ENCODE results near the gene PTPN23. TPM values are rescaled to one million over a fixed set of nuclear protein-coding genes. Genes with fewer than 3 reads are reported as not detected.

Gene PTPN23
- total and polyA plus RNA-seq, 12 donors: 9.2 to 23.4 (median 19.6) TPM

GRCh38 chr3:47410801-47411646 is 30.2 kb downstream of the PTPN23 start:
- H3K36me3 ChIP-seq: peaks cover 4 to 100% (median 69%) of the 10 kb centered on the region in 9 donors
- no peak for TF ChIP-seq CTCF (IDR thresholded peaks at IDR 0.05)
- DNase-seq (no peak), ATAC-seq (no peak)
- H3K9me3 ChIP-seq: no peaks in the 10 kb centered on the region
- no peak overlapping the region for H3K4me3 ChIP-seq
- intact Hi-C loops (cut with DNase I): no loop called here
- H3K27me3 ChIP-seq: no peaks in the 10 kb centered on the region
- H3K27ac ChIP-seq: no peak overlapping the region
- WGBS, 2 donors: 92 to 94% methylated on average over 30 of the region's 30 CpGs
- H3K4me1 ChIP-seq: peaks cover 0 to 3% (median 0%) of the 10 kb centered on the region in 9 donors

GRCh38 chr3:47411696-47412452 is 31.1 kb downstream of the PTPN23 start:
- WGBS, 2 donors: 90 to 92% methylated on average over 24 of the region's 24 CpGs
- H3K36me3 ChIP-seq: peaks cover 4 to 97% (median 65%) of the 10 kb centered on the region in 9 donors
- no peak for ATAC-seq
- no peaks in the 10 kb centered on the region for H3K27me3 ChIP-seq
- H3K4me3 ChIP-seq: no peak overlapping the region
- TF ChIP-seq CTCF (IDR thresholded peaks at IDR 0.05): no peak
- H3K4me1 ChIP-seq: no peaks in the 10 kb centered on the region
- H3K27ac ChIP-seq: no peak overlapping the region
- DNase-seq: no peak
- no peaks in the 10 kb centered on the region for H3K9me3 ChIP-seq
- intact Hi-C loops (cut with DNase I): no loop called here

- Histone ChIP-seq H3K36me3 (peaks cover 4 to 97% (median 65%) of the 10 kb centered on the region in 9 donors), H3K27ac (no peak overlapping the region), H3K4me1 (no peaks in the 10 kb centered on the region), H3K27me3 (no peaks in the 10 kb centered on the region), H3K9me3 (no peaks in the 10 kb centered on the region), H3K4me3 (no peak overlapping the region)
- 86 to 89% methylated on average over 5 of the region's 5 CpGs for WGBS, 2 donors
- ATAC-seq (no peak), DNase-seq (no peak)
- no peak for TF ChIP-seq CTCF (IDR thresholded peaks at IDR 0.05)
- intact Hi-C loops (cut with DNase I): no loop called here
These were observed 31.6 kb downstream of the PTPN23 start for GRCh38 chr3:47412453-47412756.

- Histone ChIP-seq H3K4me3 (no peak overlapping the region), H3K27ac (no peak overlapping the region), H3K4me1 (no peaks in the 10 kb centered on the region), H3K9me3 (no peaks in the 10 kb centered on the region), H3K36me3 (peaks cover under 1 to 95% (median 65%) of the 10 kb centered on the region in 9 donors), H3K27me3 (no peaks in the 10 kb centered on the region)
- TF ChIP-seq CTCF (IDR thresholded peaks at IDR 0.05): no peak
- ATAC-seq (no peak), DNase-seq (no peak)
- WGBS, 2 donors: 77 to 79% methylated on average over 11 to 12 of the region's 12 CpGs
- intact Hi-C loops (cut with DNase I): no loop called here
These were observed 32.2 kb downstream of the PTPN23 start for GRCh38 chr3:47412842-47413520.
